ENCODE data around the gene MAGI2. TPM values are rescaled to one million over a fixed set of nuclear protein-coding genes. Genes with fewer than 3 reads are reported as not detected.

Gene MAGI2
- total and polyA plus RNA-seq, 2 of the 13 experiments (the other 11 are each of a cell fraction or from before 2014, with no cell fraction given): 1.5 to 3.8 TPM

DNA sequence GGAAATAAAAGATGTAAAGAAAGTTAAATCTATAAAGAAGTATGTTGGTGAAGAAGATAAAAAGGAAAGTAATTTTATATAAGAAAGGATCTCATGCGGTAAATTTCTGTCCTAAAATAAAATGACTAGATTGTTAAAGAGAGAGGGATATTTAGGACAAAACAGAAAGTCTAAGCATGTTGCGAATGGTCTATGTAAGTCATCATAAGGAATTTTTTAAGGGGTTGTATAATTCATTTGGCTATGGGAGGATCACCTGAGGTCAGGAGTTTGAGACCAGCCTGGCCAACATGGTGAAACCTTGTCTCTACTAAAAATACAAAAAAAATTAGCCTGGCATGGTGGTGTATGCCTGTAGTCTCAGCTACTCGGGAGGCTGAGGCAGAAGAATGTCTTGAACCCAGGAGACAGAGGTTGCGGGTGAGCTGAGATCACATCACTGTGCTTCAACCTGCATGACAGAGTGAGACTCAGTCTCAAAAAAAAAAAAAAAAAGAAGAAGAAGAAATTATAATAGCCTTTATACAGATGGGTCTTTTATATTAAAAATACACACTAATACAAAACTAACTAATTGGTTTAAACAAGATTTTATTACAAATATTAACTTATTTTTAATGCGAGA is 294.3 kb downstream of the MAGI2 start:
- 79% methylated on average over 5 of the region's 5 CpGs for whole genome bisulfite sequencing (ENCODE audit: low lambda C conversion rate)
- intact Hi-C loops (cut with micrococcal nuclease; ENCODE audit: unreplicated experiment): no loop called here
- Histone ChIP-seq H3K9me3 (ENCODE audit: low read length) (peaks cover 5% of the 10 kb centered on the region), H3K4me2 (ENCODE audit: low read depth, low read length) (no peak overlapping the region), H4K20me1 (ENCODE audit: insufficient read depth, low read length) (no peaks in the 10 kb centered on the region), H3K27me3 (ENCODE audit: control insufficient read depth in 1 of 2, insufficient read depth in 2 of 2, low read length in 2 of 2) (no peaks in the 10 kb centered on the region), H3K36me3 (replicated peaks in 1 of 2; ENCODE audit: control insufficient read depth in 1 of 2, insufficient read depth in 2 of 2, low read length in 2 of 2) (no peaks in the 10 kb centered on the region), H3K4me3 (replicated peaks in 1 of 3; ENCODE audit: insufficient read depth in 1 of 3, low read depth in 2 of 3, low read length in 3 of 3) (no peak overlapping the region), H3K4me1 (ENCODE audit: insufficient read depth, low read length) (no peaks in the 10 kb centered on the region), H3K27ac (ENCODE audit: extremely low read length, insufficient read depth, low read length) (no peak overlapping the region), H2AFZ (ENCODE audit: low read length) (no peak overlapping the region), H3K79me2 (ENCODE audit: insufficient read depth, low read length) (no peaks in the 10 kb centered on the region), H3K9ac (ENCODE audit: insufficient read depth, low read depth, low read length) (no peak overlapping the region)
- in situ Hi-C loops (cut with HindIII; ENCODE audit: extremely low pct_ligation_motif_present, low pct_unique_long_range_greater_than_20kb): no loop called here
- POLR2A ChIA-PET: no interaction called here
- BruUV-seq (replicated peaks): no TSS peak
- CTCF ChIA-PET (ENCODE audit: low intra/inter-chr PET ratio, low total read pairs): no interaction called here
- DNase-seq (ENCODE audit: low spot score): no peak
- ATAC-seq: no peak
- TF ChIP-seq, protein P1, sequence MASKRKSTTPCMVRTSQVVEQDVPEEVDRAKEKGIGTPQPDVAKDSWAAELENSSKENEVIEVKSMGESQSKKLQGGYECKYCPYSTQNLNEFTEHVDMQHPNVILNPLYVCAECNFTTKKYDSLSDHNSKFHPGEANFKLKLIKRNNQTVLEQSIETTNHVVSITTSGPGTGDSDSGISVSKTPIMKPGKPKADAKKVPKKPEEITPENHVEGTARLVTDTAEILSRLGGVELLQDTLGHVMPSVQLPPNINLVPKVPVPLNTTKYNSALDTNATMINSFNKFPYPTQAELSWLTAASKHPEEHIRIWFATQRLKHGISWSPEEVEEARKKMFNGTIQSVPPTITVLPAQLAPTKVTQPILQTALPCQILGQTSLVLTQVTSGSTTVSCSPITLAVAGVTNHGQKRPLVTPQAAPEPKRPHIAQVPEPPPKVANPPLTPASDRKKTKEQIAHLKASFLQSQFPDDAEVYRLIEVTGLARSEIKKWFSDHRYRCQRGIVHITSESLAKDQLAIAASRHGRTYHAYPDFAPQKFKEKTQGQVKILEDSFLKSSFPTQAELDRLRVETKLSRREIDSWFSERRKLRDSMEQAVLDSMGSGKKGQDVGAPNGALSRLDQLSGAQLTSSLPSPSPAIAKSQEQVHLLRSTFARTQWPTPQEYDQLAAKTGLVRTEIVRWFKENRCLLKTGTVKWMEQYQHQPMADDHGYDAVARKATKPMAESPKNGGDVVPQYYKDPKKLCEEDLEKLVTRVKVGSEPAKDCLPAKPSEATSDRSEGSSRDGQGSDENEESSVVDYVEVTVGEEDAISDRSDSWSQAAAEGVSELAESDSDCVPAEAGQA (IDR thresholded peaks at IDR 0.05; ENCODE audit: low read depth): no peak
- TF ChIP-seq, protein P1 (CRISPR knock-in tag; IDR thresholded peaks at IDR 0.05; ENCODE audit: borderline replicate concordance): no peak
- TF ChIP-seq ZNF724P (CRISPR knock-in tag; IDR thresholded peaks at IDR 0.05; ENCODE audit: borderline replicate concordance): 0 out of 2 replicates have a peak, but pooled peaks have one; percentile 31
- no peak for FAIRE-seq
